Fibroblast of mammary gland (primary cell): ENCODE results near the gene TMEM253.

Source experiments
- DNase-seq: peaks from one replicate; pipeline ENCODE4 v3.0.0-alpha.2; 2010; ENCODE audit warnings: low read depth
- H3K4me3 ChIP-seq: 2 replicates; pipeline ENCODE4 v1.5.1; 2011; ENCODE audit warnings: low read depth, mild to moderate bottlenecking, low read length, moderate library complexity; ENCODE audit not compliant: control insufficient read depth
- CTCF ChIP-seq: conservative IDR thresholded peaks from 2 replicates; pipeline ENCODE4 v1.5.1; 2011; ENCODE audit warnings: low read depth, low read length, inconsistent platforms; ENCODE audit not compliant: control insufficient read depth, insufficient read depth

TMEM253 gene

GRCh38 chr14:21071225-21072030, 29.4 kb upstream of the TMEM253 start:
- H3K4me3 ChIP-seq = peak overlapping the region; percentile 77
- peak; percentile 95 for DNase-seq
- TF ChIP-seq CTCF = no peak

DNA sequence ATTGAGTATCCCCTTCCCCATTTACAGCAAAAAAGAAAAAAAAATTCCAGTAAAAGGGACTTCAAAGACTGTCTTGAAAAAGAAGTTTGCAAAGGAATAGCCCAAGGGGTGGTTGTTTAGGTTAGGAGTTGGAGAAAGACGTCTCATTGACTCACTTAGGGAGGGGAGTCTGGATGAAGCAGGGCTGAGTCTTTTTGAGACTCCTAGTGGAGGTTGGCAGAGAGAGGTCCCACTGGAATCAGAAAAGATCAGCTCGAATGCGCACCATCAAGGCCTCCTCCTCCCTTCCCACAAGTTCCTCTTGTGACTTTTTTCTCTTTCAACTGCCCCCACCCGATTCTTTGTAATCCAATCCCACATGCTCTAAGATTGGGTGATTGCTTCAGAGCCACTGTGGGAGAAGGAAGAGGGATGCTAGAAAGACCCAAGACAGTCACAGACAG, 28.8 kb upstream of the TMEM253 start:
- DNase-seq = peak; percentile 96
- TF ChIP-seq CTCF = peak; percentile 33
- peak overlapping the region; percentile 77 for H3K4me3 ChIP-seq

- DNase-seq = no peak
- TF ChIP-seq CTCF = no peak
- H3K4me3 ChIP-seq = no peak overlapping the region
Measured at GRCh38 chr14:21072781-21073339, 28.0 kb upstream of the TMEM253 start.

DNA sequence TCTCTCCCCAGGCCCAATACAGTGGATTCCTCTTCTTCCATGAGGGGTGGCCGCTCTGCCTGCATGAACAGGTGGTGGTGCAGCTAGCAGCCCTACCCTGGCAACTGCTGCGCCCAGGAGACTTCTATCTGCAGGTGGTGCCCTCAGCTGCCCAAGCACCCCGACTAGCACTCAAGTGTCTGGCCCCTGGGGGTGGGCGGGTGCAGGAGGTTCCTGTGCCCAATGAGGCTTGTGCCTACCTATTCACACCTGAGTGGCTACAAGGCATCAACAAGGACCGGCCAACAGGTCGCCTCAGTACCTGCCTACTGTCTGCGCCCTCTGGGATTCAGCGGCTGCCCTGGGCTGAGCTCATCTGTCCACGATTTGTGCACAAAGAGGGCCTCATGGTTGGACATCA, 26.9 kb upstream of the TMEM253 start:
- no peak for DNase-seq
- TF ChIP-seq CTCF = no peak
- H3K4me3 ChIP-seq = no peak overlapping the region

DNA sequence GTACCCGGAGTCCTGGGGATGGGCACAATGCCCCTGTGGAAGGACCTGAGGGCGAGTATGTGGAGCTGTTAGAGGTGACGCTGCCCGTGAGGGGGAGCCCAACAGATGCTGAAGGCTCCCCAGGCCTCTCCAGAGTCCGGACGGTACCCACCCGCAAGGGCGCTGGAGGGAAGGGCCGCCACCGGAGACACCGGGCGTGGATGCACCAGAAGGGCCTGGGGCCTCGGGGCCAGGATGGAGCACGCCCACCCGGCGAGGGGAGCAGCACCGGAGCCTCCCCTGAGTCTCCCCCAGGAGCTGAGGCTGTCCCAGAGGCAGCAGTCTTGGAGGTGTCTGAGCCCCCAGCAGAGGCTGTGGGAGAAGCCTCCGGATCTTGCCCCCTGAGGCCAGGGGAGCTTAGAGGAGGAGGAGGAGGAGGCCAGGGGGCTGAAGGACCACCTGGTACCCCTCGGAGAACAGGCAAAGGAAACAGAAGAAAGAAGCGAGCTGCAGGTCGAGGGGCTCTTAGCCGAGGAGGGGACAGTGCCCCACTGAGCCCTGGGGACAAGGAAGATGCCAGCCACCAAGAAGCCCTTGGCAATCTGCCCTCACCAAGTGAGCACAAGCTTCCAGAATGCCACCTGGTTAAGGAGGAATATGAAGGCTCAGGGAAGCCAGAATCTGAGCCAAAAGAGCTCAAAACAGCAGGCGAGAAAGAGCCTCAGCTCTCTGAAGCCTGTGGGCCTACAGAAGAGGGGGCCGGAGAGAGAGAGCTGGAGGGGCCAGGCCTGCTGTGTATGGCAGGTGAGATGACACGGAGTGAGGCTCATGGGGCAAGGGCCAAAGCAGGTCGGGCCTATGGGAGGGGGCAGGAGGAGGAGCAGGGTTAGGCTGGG, 26.2 kb upstream of the TMEM253 start:
- no peak overlapping the region for H3K4me3 ChIP-seq
- TF ChIP-seq CTCF = no peak
- no peak for DNase-seq

DNA sequence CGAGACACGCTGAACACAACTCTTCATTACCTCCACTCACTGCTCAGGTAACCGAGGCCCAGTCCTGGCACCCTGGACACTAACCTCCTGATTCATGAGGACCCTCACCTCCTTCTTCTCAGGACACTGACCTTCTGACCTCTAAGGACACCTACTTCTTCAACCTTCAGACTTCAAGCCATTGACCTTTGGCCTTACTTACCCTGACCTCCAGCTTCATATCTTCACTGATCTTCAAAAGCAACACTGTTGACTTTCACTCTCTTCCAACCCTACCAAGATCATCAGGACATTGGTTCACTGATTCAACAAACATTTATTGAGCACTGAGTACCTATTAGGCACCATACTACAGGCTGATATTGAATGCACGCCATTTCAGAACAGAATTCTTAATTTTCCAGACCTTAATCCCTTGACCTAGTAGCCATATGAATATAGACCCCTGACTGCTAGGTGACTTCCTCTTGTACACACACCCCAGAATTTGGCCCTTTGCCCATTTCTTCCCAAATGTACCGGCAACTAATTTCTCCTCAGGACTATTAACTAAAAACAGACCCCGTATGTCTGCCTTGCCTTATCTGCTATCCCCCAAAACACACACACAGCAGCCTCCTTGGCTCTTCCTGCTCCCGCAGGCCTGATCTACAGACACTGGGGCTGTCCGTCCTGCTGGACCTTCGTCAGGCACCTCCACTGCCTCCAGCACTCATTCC, 25.0 kb upstream of the TMEM253 start:
- no peak for DNase-seq
- TF ChIP-seq CTCF = no peak
- no peak overlapping the region for H3K4me3 ChIP-seq
